Spleen (tissue), 7 donors: ENCODE results near the gene LSAMP.

Experiments
- CTCF ChIP-seq, 11 experiments: fragments of 200-600 bp in 7 of 11; fragments of 450-650 bp in 4 of 11; sonication (generic) in 4 of 11; IDR thresholded peaks in 8 of 11; conservative IDR thresholded peaks in 3 of 11; 1 replicate in 7 of 11; 2 replicates in 4 of 11; pipeline versions ENCODE4 v1.4.0 to v1.8.0; 2016 to 2021; ENCODE audit warnings: antibody characterized with exemption in 11 of 11, inconsistent platforms in 4 of 11, mild to moderate bottlenecking in 1 of 11
- POLR2A ChIP-seq, 3 donors: fragments of 450-650 bp; IDR thresholded peaks; one replicate each; pipeline ENCODE4 v1.5.1; 2017; ENCODE audit warnings: antibody characterized with exemption in 3 of 3, mild to moderate bottlenecking in 1 of 3
- POLR2AphosphoS5 ChIP-seq, 3 donors: sonication (generic); formaldehyde crosslinking; IDR thresholded peaks; one replicate each; pipeline ENCODE4 v1.5.1; 2017; ENCODE audit warnings: antibody characterized with exemption in 3 of 3
- donor health status: DM: no; HTN: no; CAD: no; lungs with moderate emphysema.
- donor health status: DM: no; HTN: no; CAD: no.
- donor health status: DM: no; HTN: no; CAD: no.

DNA sequence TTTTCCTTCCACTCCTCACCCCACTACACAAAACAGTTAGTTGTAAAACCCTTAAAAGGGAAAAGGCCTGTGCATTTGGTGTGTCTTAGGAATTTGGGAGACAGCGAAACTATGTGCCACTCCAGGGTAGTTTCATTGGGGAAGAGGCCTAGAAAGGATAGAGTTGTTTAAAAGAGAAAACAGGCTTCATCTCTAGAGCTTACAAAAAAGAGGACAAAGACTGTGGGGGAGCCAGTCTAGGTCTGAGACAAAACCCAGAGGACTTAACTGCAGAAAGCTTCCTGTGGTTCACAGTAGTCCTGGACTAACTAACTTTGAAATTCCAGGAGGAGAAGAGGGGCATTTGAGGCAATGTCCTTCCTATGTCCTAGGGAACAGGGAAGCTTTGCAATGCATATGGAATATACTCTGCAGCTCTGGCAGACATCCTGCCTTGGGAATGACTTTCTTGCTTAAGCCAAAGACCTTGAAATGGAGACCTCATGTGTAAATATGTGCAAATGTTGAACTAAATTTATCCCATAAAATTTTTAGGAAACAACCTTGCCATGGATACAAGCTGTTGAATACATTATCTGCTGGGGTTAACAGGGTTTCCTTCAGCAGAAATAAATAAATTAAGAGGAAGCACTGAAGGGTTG is 159.4 kb downstream of the LSAMP start:
- TF ChIP-seq POLR2A (IDR thresholded peaks at IDR 0.05) (no peak), CTCF (IDR thresholded peaks at IDR 0.05 in 8 of 11, conservative IDR thresholded peaks at IDR 0.05 in 3 of 11) (no peak), POLR2AphosphoS5 (IDR thresholded peaks at IDR 0.05) (no peak)
